Stimulated activated CD4-positive, alpha-beta T cell treated with anti-CD3 and anti-CD28 coated beads, Interleukin-4, amount 100 ng/mL, for 48 hours (primary cell): ENCODE data around the gene PIK3R6.

ENCODE experiments used
- DNase-seq, 2 donors: peaks; one replicate each; pipeline ENCODE4 v3.0.0-alpha.2; 2020; ENCODE audit warnings: low read depth in 2 of 2

Gene PIK3R6

DNA sequence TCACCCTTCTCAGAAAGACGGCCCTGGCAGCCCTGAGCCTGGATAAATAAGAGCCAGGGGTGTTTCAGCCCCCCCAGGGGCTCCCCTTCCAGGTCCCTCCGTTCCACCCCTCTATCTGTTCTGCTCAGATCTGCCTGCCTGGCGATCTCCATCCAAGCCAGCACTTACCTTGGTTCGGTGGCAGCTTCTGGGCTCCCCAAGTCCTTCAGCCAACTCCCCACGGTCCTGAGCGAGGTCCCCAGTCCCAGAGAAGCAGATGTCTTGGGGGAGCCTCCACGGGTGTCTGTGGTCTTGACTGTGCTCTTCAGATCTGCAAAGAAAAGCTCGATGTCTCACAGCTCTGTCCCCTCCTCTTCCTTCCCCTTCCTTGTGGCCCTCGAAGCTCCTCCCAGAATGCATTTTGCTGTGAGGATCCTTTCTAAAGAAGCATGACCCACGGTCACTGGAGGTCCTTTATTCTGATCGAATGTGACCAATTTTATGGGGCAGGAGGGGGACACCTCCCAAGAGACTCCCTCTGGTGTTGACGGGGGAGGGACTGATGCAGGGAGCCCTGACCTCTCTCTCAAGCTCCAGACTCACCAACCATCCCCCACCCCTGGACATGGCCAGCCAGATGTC is at the start of gene PIK3R6:
Gene PIK3R6 (minus strand): TSS at position 314 of the 621 bp plus-strand sequence. CDS start 17,880 bp downstream, outside the sequence.
- no peak for DNase-seq

DNA sequence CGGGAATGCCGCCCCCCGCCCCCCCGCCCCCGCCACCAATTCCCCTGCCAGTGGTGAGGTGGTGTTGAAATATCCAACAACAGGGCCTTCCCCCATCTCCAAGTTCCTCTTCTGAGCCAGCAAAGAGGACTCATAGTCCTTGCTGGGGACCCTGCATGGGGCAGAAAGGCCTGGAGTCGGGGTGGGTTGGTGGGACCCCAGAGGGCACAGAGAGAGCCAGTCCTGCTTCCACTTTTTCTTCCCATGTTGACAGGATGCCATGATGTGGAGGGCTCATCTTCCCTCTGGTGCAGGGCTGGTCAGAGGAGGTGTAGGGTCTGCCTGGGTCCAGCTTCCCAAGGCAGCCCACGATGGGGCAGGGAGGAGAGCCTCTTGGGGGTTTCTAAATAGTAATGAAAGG is 49.0 kb upstream of the PIK3R6 start:
- no peak for DNase-seq

- no peak for DNase-seq
Measured at GRCh38 chr17:8914554-8914953, 47.1 kb upstream of the PIK3R6 start.

DNA sequence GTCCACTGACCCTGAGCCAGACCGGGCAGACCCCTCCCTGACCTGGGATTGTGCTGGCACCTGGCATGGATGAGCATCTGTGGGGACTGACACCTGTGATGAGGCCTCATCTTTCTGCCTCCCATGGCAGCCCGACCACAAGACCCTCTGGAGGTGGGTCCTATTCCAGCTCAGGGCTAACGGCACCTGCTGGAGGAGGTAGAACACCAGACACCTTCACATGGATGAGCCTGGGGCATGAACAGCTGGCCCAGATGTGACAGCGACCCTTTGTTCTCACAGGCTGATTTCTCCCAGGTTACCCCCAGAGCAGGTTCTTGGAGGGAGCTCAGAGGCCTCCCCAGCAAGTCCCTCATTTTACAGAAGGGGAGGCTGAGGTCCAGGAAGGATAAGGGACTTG is 46.4 kb upstream of the PIK3R6 start:
- DNase-seq: no peak

DNA sequence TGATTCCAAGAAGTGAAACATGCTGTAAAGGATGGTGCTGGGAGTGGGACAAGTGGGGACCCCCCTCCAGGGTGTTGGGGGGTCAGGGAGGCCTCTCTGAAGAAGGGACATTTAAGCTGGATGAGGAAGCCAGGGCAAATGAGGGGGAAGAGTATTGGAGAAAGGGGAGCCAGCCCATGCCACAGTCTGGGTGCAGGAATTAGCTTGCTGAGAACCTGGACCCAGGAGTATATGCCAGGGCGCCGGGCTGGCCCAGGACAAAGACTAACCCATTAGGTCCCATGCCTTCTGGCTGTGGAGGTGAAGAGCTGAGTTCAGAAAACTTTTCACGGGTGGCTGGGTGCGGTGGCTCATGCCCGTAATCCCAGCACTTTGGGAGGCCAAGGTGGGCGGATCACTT is 45.6 kb upstream of the PIK3R6 start:
- DNase-seq: no peak

- DNase-seq: no peak
Measured at GRCh38 chr17:8912084-8912981, 44.9 kb upstream of the PIK3R6 start.

DNA sequence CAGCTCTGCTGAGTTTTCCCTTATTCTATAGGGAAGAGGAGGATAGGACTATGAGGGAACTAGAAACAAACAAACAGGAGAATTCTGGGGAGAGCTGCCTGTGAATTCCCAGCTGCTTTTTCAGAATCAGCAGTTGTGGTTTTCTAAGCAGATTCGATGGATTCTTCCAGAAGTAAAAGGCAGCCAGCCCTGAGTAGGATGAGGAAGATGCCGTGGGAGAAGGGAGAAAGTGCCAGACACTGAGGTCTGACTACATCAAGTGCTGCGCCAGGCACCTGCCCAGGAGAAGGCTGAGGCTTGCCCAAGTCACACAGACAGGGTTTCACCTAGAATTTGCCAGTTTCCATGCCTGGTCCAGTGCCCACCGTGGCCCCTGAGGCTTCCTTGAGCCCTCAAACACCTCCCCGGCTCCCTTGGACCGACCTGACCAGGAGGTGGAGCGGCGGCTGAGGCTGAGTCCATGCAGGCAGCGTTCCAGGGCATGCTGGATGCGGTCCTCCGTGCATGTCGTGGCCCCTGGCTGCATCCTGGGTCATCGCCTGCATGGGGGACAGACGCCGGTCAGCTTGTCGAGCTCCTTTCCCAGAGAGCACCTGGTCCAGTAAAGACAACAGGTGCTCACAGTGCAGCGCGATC is 43.6 kb upstream of the PIK3R6 start:
- DNase-seq: no peak

- DNase-seq: no peak
Measured at GRCh38 chr17:8909586-8910270, 42.3 kb upstream of the PIK3R6 start.

- no peak for DNase-seq
Measured at GRCh38 chr17:8905331-8905730, 37.9 kb upstream of the PIK3R6 start.

GRCh38 chr17:8904686-8905085 is 37.2 kb upstream of the PIK3R6 start:
- no peak for DNase-seq

DNA sequence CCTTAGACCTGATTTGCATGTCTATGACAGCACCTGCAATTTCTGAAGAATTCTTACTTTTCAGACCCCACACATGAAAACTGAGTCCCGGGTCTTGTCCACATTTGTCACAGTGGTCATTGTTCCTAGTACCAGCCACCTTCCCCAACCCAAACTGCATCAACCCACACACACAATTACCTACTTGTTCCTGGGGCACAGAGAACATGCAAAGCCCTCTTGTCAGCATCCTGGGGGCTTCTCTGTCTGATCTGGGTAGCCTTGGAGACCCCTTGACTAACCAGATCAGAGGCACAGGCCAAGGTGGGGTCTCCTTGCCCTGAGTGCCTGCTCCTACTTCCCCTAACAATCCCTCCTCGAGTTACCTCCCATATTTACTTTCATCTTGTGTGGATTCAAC is 36.7 kb upstream of the PIK3R6 start:
- no peak for DNase-seq

GRCh38 chr17:8900626-8901585 is 33.4 kb upstream of the PIK3R6 start:
- DNase-seq: no peak

GRCh38 chr17:8900207-8900606 is 32.7 kb upstream of the PIK3R6 start:
- no peak for DNase-seq

DNA sequence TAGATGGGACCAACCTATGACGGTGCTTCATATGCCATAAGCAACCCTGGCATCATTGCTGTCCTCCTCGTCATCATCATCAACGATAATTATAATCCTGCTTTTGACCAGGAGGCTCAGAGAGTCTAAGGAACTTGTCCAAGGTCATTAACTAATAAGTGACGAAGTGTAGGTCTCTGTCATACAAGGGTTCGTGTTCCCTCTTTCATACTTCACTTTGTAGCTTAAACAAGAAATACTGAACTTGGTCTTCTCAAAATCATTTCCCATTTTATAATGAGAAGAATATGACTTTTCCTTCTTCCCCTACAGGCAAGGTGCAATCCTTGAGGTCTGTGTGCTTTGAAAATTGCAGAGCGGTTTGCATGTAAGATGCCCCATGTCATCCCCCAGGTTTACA is 31.2 kb upstream of the PIK3R6 start:
- no peak for DNase-seq

DNA sequence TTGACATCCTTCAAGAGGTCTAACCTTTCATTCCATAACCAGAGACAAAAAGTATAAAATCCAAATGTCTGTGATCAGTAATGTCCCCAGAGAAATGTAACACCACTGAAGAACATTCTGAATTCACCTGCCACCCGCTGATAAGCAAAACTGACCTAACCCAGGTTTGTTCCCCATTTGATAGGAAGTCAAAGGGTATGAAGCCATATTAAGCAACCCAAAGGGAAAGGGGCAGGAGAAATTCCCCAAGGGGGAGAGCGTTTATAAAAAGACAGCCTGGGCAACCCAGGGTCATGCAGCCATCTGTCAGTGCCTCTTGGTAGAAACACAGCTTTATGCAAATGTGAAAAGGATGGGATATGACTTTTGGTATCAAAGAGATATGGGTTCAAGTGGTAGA is 30.7 kb upstream of the PIK3R6 start:
- DNase-seq: no peak

GRCh38 chr17:8896641-8897635 is 29.5 kb upstream of the PIK3R6 start:
- no peak for DNase-seq

- DNase-seq: no peak
Measured at GRCh38 chr17:8896087-8896486, 28.6 kb upstream of the PIK3R6 start.

DNA sequence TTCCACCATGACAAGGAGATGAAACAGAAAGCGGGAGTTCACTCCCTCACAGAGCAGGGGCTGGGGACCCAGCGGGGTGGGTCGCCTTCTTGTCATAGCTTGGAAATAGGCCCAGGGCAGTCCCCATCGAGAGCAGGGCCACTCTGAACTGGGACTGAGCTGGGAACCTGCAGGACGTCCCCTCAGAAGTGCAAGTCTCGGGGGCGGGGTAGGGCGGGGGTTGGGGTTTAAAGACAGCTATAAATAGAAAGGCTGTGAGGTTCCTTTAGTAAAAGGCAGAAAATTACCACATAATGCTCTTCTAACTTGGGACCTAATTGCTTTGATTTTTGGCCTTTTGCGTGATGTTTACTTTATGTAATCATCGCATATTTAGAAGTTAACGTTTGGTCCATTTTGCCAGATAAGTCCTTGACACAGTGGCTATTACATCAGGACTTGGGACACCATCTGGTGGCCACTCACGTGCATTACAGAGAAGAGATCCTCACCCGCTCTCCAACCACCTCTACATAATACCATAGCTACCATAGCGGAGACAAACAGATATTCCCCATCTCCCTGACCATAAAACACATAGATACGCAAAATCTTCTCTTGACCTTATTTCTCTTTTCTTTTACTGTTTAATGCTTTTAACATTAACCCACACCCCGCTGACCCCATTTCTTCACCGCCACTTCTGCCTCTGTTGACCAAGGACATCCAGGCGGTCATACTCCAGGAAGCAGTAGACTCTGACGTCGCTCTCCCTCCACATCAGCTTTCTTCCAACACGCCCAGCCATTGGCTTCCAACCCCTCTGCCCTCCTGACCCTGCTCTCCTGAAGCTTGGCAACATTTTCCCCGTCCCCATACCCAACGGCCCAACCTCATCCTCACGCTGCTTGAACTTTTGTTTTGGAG is 27.5 kb upstream of the PIK3R6 start:
- DNase-seq: peak; percentile 17 to 37

DNA sequence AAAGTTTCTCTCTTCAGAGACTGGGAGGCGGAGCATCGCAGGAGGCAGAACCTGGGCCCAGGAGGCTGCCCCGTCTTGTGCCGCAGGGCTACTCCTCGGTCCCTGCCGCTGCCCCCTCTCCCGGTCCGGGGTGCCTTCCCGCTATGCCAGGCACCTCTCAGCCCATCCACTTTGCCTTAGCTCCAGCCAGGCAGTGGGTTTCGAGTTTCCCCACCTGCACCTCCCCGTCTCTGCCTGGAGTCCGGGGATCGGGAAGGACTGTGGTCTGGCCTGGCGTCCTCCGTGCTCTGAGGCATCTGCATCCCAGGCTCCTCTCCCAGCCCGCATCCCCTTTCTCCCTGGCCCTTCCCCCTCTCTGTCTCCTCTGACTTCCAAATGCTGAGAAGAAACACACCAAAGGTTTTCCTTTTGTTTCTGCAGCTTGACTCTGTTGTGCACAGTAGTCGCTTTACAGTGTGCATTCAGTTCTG is 26.8 kb upstream of the PIK3R6 start:
- no peak for DNase-seq
